LNCaP clone FGC (cell line): Measurements from ENCODE around the gene SLC16A5.

Source experiments
- DNase-seq: peaks from one replicate; pipeline ENCODE4 v3.0.0-alpha.2; 2011; ENCODE audit warnings: low read depth
- H3K4me3 ChIP-seq: 2 replicates; pipeline ENCODE4 v1.5.1; 2011; ENCODE audit warnings: mild to moderate bottlenecking, low read depth, low read length, control low read depth
- TF ChIP-seq, protein P1 (sequence below): IDR thresholded peaks from 2 replicates; pipeline ENCODE4 v1.5.1; 2012; ENCODE audit warnings: mild to moderate bottlenecking; ENCODE audit not compliant: control insufficient read depth, insufficient read depth; ENCODE audit errors: extremely low read depth

Gene SLC16A5

DNA sequence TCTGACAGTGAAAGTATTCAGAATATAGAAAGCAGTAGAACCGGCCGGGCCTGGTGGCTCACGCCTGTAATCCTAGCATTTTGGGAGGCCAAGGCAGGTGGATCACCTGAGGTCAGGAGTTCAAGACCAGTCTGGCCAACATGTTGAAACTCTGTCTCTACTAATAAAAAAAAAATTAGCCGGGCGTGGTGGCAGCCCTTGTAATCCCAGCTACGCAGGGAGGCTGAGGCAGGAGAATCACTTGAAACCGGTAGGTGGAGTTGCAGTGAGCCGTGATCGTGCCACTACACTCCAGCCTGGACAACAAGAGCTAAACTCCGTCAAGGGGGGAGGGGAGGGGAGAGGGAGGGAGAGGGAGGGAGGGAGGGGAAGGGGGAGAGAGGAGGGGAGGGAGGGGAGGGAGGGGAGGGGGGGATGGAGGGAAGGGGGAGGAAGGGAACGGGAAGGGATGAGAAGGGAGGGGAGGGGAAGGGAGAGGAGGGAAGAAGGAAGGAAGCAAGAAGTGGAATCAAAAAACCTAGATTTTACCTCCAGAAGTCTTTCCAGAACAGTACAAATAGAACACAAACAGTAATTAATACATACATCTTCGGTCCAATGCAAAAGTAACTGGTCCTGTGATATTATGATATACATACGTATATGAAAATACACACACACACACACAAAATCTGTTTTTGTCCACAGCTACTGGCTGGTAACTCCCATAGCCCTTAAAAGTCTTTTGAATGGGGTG, 54.6 kb downstream of the SLC16A5 start:
- DNase-seq = no peak
- TF ChIP-seq, protein P1, sequence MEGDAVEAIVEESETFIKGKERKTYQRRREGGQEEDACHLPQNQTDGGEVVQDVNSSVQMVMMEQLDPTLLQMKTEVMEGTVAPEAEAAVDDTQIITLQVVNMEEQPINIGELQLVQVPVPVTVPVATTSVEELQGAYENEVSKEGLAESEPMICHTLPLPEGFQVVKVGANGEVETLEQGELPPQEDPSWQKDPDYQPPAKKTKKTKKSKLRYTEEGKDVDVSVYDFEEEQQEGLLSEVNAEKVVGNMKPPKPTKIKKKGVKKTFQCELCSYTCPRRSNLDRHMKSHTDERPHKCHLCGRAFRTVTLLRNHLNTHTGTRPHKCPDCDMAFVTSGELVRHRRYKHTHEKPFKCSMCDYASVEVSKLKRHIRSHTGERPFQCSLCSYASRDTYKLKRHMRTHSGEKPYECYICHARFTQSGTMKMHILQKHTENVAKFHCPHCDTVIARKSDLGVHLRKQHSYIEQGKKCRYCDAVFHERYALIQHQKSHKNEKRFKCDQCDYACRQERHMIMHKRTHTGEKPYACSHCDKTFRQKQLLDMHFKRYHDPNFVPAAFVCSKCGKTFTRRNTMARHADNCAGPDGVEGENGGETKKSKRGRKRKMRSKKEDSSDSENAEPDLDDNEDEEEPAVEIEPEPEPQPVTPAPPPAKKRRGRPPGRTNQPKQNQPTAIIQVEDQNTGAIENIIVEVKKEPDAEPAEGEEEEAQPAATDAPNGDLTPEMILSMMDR = no peak
- H3K4me3 ChIP-seq = no peak overlapping the region

DNA sequence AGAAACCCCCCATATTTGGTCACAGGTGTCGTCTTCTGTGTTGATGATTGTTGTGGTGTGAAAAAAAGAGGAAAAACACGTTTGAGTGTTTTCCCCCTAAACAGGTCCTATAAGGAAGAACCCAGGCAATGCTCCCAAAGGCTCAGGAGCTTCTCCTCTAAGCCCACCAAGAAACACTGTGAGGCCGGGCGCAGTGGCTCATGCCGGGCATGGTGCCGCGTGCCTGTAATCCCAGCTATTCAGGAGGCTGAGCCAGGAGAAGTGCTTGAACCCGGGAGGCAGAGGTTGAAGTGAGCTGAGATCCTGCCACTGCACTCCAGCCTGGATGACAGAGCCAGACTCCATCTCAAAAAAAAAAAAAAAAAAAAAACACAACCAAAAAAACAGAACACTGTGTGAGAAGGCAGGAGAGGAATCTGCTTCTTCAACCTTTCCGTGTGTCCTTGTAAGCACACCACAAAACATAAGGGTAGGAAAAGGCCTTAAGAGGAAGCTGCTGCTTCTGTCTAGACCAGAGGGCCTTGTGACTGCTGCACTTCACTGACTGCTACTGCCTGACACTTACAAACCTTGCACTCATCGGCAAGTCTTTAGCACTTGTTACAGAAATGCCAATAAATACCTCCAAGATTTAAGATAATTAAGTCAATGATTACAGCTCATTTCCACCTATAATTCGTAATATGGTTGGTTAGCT, 57.2 kb downstream of the SLC16A5 start:
- H3K4me3 ChIP-seq = no peak overlapping the region
- no peak for DNase-seq
- TF ChIP-seq, protein P1 = no peak

GRCh38 chr17:75146592-75146991, 58.8 kb downstream of the SLC16A5 start:
- TF ChIP-seq, protein P1 = no peak
- no peak overlapping the region for H3K4me3 ChIP-seq
- DNase-seq = no peak

DNA sequence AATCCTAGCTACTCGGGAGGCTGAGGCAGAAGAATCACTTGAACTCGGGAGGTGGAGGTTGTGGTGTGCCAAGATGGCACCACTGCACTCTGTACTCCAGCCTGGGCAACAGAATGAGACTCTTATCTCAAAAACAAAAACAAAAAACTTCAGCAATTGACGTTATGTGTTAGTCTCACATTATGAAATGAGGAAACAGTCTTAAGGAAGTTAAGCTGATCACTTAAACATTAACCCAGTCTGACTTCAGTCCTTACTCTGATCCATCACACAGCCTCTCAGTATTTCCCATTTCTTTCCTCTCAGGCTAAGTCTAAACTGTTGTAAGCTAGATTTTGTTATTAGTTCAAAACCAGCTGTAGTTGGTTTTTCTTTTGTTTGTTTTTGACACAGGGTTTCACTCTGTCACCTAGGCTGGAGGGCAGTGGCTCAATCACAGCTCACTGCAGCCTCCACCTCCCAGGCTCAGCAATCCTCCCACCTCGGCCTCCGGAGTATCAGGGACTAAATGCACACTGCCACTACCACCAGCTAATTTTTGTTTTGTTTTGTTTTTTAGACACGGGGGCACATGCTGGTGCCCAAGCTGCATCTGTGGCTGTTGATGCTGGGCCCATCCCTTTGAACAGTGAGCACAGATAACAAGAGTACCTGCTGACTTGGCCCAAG, 60.3 kb downstream of the SLC16A5 start:
- TF ChIP-seq, protein P1 = no peak
- DNase-seq = no peak
- H3K4me3 ChIP-seq = no peak overlapping the region

- DNase-seq = no peak
- TF ChIP-seq, protein P1 = no peak
- H3K4me3 ChIP-seq = peak overlapping the region; percentile 100
Observed at GRCh38 chr17:75151930-75152329, 64.2 kb downstream of the SLC16A5 start.

- DNase-seq = no peak
- TF ChIP-seq, protein P1 = no peak
- H3K4me3 ChIP-seq = peak overlapping the region; percentile 100
Observed at GRCh38 chr17:75152523-75152921, 64.8 kb downstream of the SLC16A5 start.
